Measurements from ENCODE around the gene KIF5A. TPM values are rescaled to one million over a fixed set of nuclear protein-coding genes. Genes with fewer than 3 reads are reported as not detected.
A peak's percentile ranks its signal among the peaks of the same experiment; 100 is the strongest.

KIF5A gene
- polyA plus RNA-seq, 1 of the 3 experiments (the other 2 are of a cell fraction), result 6.2 TPM

GRCh38 chr12:57553343-57554202 lies 3.7 kb downstream of the KIF5A start:
- 81% methylated on average over 7 of the region's 7 CpGs for WGBS (ENCODE audit: low lambda C conversion rate)
- H3K9ac ChIP-seq, result no peak overlapping the region
- H3K9me2 ChIP-seq, result no peaks in the 10 kb centered on the region
- H2AFZ ChIP-seq (ENCODE audit: low read depth), result no peak overlapping the region
- H3F3A ChIP-seq (replicated peaks; ENCODE audit: insufficient read depth), result no peaks in the 10 kb centered on the region
- TF ChIP-seq CHD2 (IDR thresholded peaks at IDR 0.05; ENCODE audit: low read length, partially characterized antibody) (no peak), FOXM1 (IDR thresholded peaks at IDR 0.05; ENCODE audit: low read depth) (no peak), ZBTB33 (IDR thresholded peaks at IDR 0.05; ENCODE audit: borderline replicate concordance, low read depth) (no peak), PBX3 (IDR thresholded peaks at IDR 0.05) (no peak), USF1 (IDR thresholded peaks at IDR 0.05; ENCODE audit: borderline replicate concordance, low read depth) (no peak), SIN3A (IDR thresholded peaks at IDR 0.05; ENCODE audit: borderline replicate concordance, low read depth, low read length) (no peak), RXRA (IDR thresholded peaks at IDR 0.05; ENCODE audit: borderline replicate concordance, low read depth) (no peak), TAF1 (IDR thresholded peaks at IDR 0.05; ENCODE audit: borderline replicate concordance, low read depth, low read length) (no peak), GABPA (IDR thresholded peaks at IDR 0.05; ENCODE audit: low read depth) (no peak), MEF2A (IDR thresholded peaks at IDR 0.05; ENCODE audit: borderline replicate concordance, low read depth) (no peak), POLR2AphosphoS5 (IDR thresholded peaks at IDR 0.05; ENCODE audit: low read depth, low read length) (no peak), NRF1 (IDR thresholded peaks at IDR 0.05; ENCODE audit: low read depth, low read length) (no peak), CTCF (IDR thresholded peaks at IDR 0.05) (no peak), NFIC (IDR thresholded peaks at IDR 0.05; ENCODE audit: borderline replicate concordance) (no peak), FOSL2 (IDR thresholded peaks at IDR 0.05; ENCODE audit: borderline replicate concordance, low read depth) (no peak), FOXJ3 (CRISPR knock-in tag; IDR thresholded peaks at IDR 0.05) (no peak)
- H3K36me3 ChIP-seq (replicated peaks in 1 of 2; ENCODE audit: control insufficient read depth in 1 of 2, insufficient read depth in 2 of 2, low read length in 1 of 2), result peaks cover 2 to 9% of the 10 kb centered on the region in 2 experiments
- H3K4me3 ChIP-seq (ENCODE audit: low read depth in 2 of 2, low read length in 1 of 2), result no peak overlapping the region
- DNase-seq, result peak; percentile 30
- no peaks in the 10 kb centered on the region for H4K20me1 ChIP-seq (ENCODE audit: insufficient read depth)
- peaks cover 44% of the 10 kb centered on the region; the same call in 1 of the 2 replicates for H3K79me2 ChIP-seq (ENCODE audit: insufficient read depth)
- H3K9me3 ChIP-seq, result no peaks in the 10 kb centered on the region
- H3K27me3 ChIP-seq (ENCODE audit: insufficient read depth), result no peaks in the 10 kb centered on the region
- H3K27ac ChIP-seq (ENCODE audit: low read depth in 2 of 2, low read length in 1 of 2), result peak overlapping the region; percentile 13 to 36; a peak in 2 of 4 replicates
- peak overlapping the region; percentile 94 for H3K4me2 ChIP-seq
- POLR2A ChIA-PET, result interaction anchor here (1.2 kb wide), 2 partner anchors 33 to 58 kb away, joined by 5 read pairs; partner anchors contain the start of genes ARHGEF25 and DDIT3
- peaks cover 4 to 33% of the 10 kb centered on the region in 2 experiments; a peak in 3 of 4 replicates for H3K4me1 ChIP-seq (ENCODE audit: control insufficient read depth in 1 of 2, insufficient read depth in 2 of 2, low read depth in 1 of 2, low read length in 1 of 2)
- CTCF ChIA-PET, result interaction anchor here (0.6 to 5.1 kb wide), 5 partner anchors 11 to 79 kb away, joined by 3 to 24 read pairs (median 4); partner anchors contain the start of gene B4GALNT1
